GM21576 (cell line): ENCODE results near the gene GMPR.
"Not testable (repeated sequence)": the region's sequence is repeated elsewhere in the genome, so short reads cannot be mapped to it uniquely, and the experiment has no call there.

Experiments used
- ATAC-seq: cut with Tn5 transposase; IDR thresholded peaks from one replicate; pipeline ENCODE4 v1.9.1; 2021; ENCODE audit warnings: mild to moderate bottlenecking, moderate library complexity; ENCODE audit not compliant: unreplicated experiment

GMPR gene

GRCh38 chr6:16244869-16245451 lies 6.6 kb downstream of the GMPR start:
- ATAC-seq, result no peak

GRCh38 chr6:16248271-16248853 lies 10.0 kb downstream of the GMPR start:
- ATAC-seq, result no peak

- no peak for ATAC-seq
Measured at GRCh38 chr6:16249971-16250370, 11.6 kb downstream of the GMPR start.

GRCh38 chr6:16251706-16252105 lies 13.3 kb downstream of the GMPR start:
- no peak for ATAC-seq

- no peak for ATAC-seq
Measured at GRCh38 chr6:16252686-16253299, 14.4 kb downstream of the GMPR start.

- ATAC-seq, result no peak
Measured at GRCh38 chr6:16253399-16254144, 15.2 kb downstream of the GMPR start.

GRCh38 chr6:16254535-16254934 lies 16.1 kb downstream of the GMPR start:
- ATAC-seq, result no peak

- ATAC-seq, result no peak
Measured at GRCh38 chr6:16256781-16257180, 18.4 kb downstream of the GMPR start.

- ATAC-seq, result no peak
Measured at GRCh38 chr6:16257999-16258708, 19.8 kb downstream of the GMPR start.

- ATAC-seq, result no peak
Measured at GRCh38 chr6:16258709-16259075, 20.3 kb downstream of the GMPR start.

- ATAC-seq, result not testable (repeated sequence)
Measured at GRCh38 chr6:16259604-16260003, 21.2 kb downstream of the GMPR start.

GRCh38 chr6:16260602-16261001 lies 22.2 kb downstream of the GMPR start:
- not testable (repeated sequence) for ATAC-seq

- ATAC-seq, result not testable (repeated sequence)
Measured at GRCh38 chr6:16262773-16263172, 24.4 kb downstream of the GMPR start.

GRCh38 chr6:16263464-16264099 lies 25.2 kb downstream of the GMPR start:
- not testable (repeated sequence) for ATAC-seq

- ATAC-seq, result no peak
Measured at GRCh38 chr6:16264785-16265184, 26.4 kb downstream of the GMPR start.

- ATAC-seq, result no peak
Measured at GRCh38 chr6:16265351-16266341, 27.3 kb downstream of the GMPR start.

- ATAC-seq, result no peak
Measured at GRCh38 chr6:16267428-16268263, 29.3 kb downstream of the GMPR start.

GRCh38 chr6:16269442-16270070 lies 31.2 kb downstream of the GMPR start:
- ATAC-seq, result not testable (repeated sequence)
